ENCODE data around the gene MITF. TPM values are rescaled to one million over a fixed set of nuclear protein-coding genes. Genes with fewer than 3 reads are reported as not detected.
A peak's percentile ranks its signal among the peaks of the same experiment; 100 is the strongest.

MITF gene
- 10 to 100 TPM in 1 of 3 donors, 1 to 10 TPM in 2; 3.2 to 56.1 (median 5.5) TPM for total RNA-seq
- long read RNA-seq, donor 1, full-length matches to known transcripts = 45 of 75 reads
- long read RNA-seq, donor 1, partial matches to known transcripts = 19 of 75 reads
- long read RNA-seq, donor 1, other reads (novel, unspliced or antisense) = 11 of 75 reads
- long read RNA-seq, donor 2, full-length matches to known transcripts = 4 of 6 reads
- long read RNA-seq, donor 2, partial matches to known transcripts = 0 of 6 reads
- long read RNA-seq, donor 2, other reads (novel, unspliced or antisense) = 2 of 6 reads

- Histone ChIP-seq H3K9me3 (no peaks in the 10 kb centered on the region), H3K4me1 (ENCODE audit: low read depth) (no peaks in the 10 kb centered on the region), H3K36me3 (ENCODE audit: low read depth) (no peaks in the 10 kb centered on the region), H3K4me3 (peak within 1 kb of the TSS; percentile 60)
- ATAC-seq = peak; percentile 99
- intact Hi-C loops (cut with DNase I, micrococcal nuclease) = no loop called here
- no peak for TF ChIP-seq CTCF (IDR thresholded peaks at IDR 0.05)
- peak; percentile 89 to 93 (median 91) for DNase-seq
Measured at GRCh38 chr3:69739204-69740102, at the start of gene MITF. Gene MITF, plus strand, starts transcription at chr3:69739464. Its CDS starts 134 bp downstream, at chr3:69739598.

- H3K36me3 ChIP-seq (ENCODE audit: low read depth) = no peaks in the 10 kb centered on the region
- no peaks in the 10 kb centered on the region for H3K4me1 ChIP-seq (ENCODE audit: low read depth)
- H3K9me3 ChIP-seq = no peaks in the 10 kb centered on the region
- no peak for DNase-seq
- no peak overlapping the region for H3K4me3 ChIP-seq
- TF ChIP-seq CTCF (IDR thresholded peaks at IDR 0.05) = no peak
- intact Hi-C loops (cut with DNase I, micrococcal nuclease) = loop anchor here (5.0 to 10.0 kb wide), 3 partner anchors 103 to 255 kb away; no protein-coding TSS in a partner anchor
- no peak for ATAC-seq
Measured at GRCh38 chr3:69691860-69692259, 47.4 kb upstream of the MITF start.

- no peaks in the 10 kb centered on the region for H3K4me1 ChIP-seq (ENCODE audit: low read depth)
- no peaks in the 10 kb centered on the region for H3K9me3 ChIP-seq
- H3K4me3 ChIP-seq = no peak overlapping the region
- ATAC-seq (no peak), DNase-seq (no peak)
- TF ChIP-seq CTCF (IDR thresholded peaks at IDR 0.05) = no peak
- intact Hi-C loops (cut with DNase I, micrococcal nuclease) = loop anchor here (5.0 to 10.0 kb wide), 3 partner anchors 102 to 255 kb away; no protein-coding TSS in a partner anchor
- no peaks in the 10 kb centered on the region for H3K36me3 ChIP-seq (ENCODE audit: low read depth)
Measured at GRCh38 chr3:69692761-69693160, 46.5 kb upstream of the MITF start.

- DNase-seq (no peak), ATAC-seq (no peak)
- Histone ChIP-seq H3K9me3 (no peaks in the 10 kb centered on the region), H3K36me3 (ENCODE audit: low read depth) (no peaks in the 10 kb centered on the region), H3K4me1 (ENCODE audit: low read depth) (no peaks in the 10 kb centered on the region), H3K4me3 (no peak overlapping the region)
- intact Hi-C loops (cut with DNase I, micrococcal nuclease) = loop anchor here in 1 of 2 donors (10.0 kb wide), 2 partner anchors 99 to 249 kb away; no protein-coding TSS in a partner anchor
- TF ChIP-seq CTCF (IDR thresholded peaks at IDR 0.05) = no peak
Measured at GRCh38 chr3:69695443-69695842, 43.8 kb upstream of the MITF start.

GRCh38 chr3:69695933-69696332 lies 43.3 kb upstream of the MITF start:
- DNase-seq (no peak), ATAC-seq (no peak)
- intact Hi-C loops (cut with DNase I, micrococcal nuclease) = loop anchor here in 1 of 2 donors (10.0 kb wide), 2 partner anchors 99 to 249 kb away; no protein-coding TSS in a partner anchor
- no peaks in the 10 kb centered on the region for H3K9me3 ChIP-seq
- no peak for TF ChIP-seq CTCF (IDR thresholded peaks at IDR 0.05)
- H3K4me1 ChIP-seq (ENCODE audit: low read depth) = no peaks in the 10 kb centered on the region
- no peaks in the 10 kb centered on the region for H3K36me3 ChIP-seq (ENCODE audit: low read depth)
- no peak overlapping the region for H3K4me3 ChIP-seq
